K562 (cell line): Measurements from ENCODE around the gene UBALD2.

Experiments
- BMI1 ChIP-seq: fragments of 150-350 bp; IDR thresholded peaks from 2 replicates; pipeline ENCODE4 v1.6.1; 2014; ENCODE audit warnings: low read length
- CBX5 ChIP-seq: IDR thresholded peaks from 2 replicates; pipeline ENCODE4 v1.6.1; 2014; ENCODE audit warnings: low read depth, borderline replicate concordance
- KAT8 ChIP-seq: fragments of 450-650 bp; IDR thresholded peaks from 2 replicates; pipeline ENCODE4 v1.6.1; 2016; ENCODE audit warnings: low read depth, mild to moderate bottlenecking
- MXI1 ChIP-seq: IDR thresholded peaks from 2 replicates; pipeline ENCODE4 v1.6.1; 2011; ENCODE audit warnings: low read depth, mild to moderate bottlenecking, improper control_type of control experiment, low read length
- NBN ChIP-seq: fragments of 450-650 bp; IDR thresholded peaks from 2 replicates; pipeline ENCODE4 v1.6.1; 2016; ENCODE audit warnings: low read depth, mild to moderate bottlenecking
- NCOA6 ChIP-seq: fragments of 450-650 bp; IDR thresholded peaks from 2 replicates; pipeline ENCODE4 v1.6.1; 2017; ENCODE audit warnings: mild to moderate bottlenecking
- POLR2A ChIP-seq: fragments of 450-650 bp; conservative IDR thresholded peaks from 2 replicates; pipeline ENCODE4 v1.6.1; 2016
- POLR2AphosphoS5 ChIP-seq: IDR thresholded peaks from 2 replicates; pipeline ENCODE4 v1.6.1; 2011; ENCODE audit warnings: mild to moderate bottlenecking, low read depth, low read length, moderate library complexity; ENCODE audit not compliant: control insufficient read depth, insufficient read depth
- RAD21 ChIP-seq, 2 experiments: fragments of 250-450 bp in 1 of 2; fragments of 450-650 bp in 1 of 2; sonication (Bioruptor Pico) in 1 of 2; formaldehyde crosslinking in 1 of 2; IDR thresholded peaks in 1 of 2; conservative IDR thresholded peaks in 1 of 2; 2 replicates each; pipeline versions ENCODE4 v1.4.0 to v1.8.0; 2020 to 2022; ENCODE audit warnings: mild to moderate bottlenecking in 2 of 2, moderate library complexity in 1 of 2
- SAP30 ChIP-seq: fragments of 200-600 bp; sonication (generic); IDR thresholded peaks from 2 replicates; pipeline ENCODE4 v1.6.1; 2012; ENCODE audit warnings: borderline replicate concordance, low read depth, mild to moderate bottlenecking, moderate library complexity, low read length, control low read depth, inconsistent platforms; ENCODE audit not compliant: insufficient read depth, poor library complexity, severe bottlenecking
- TAF1 ChIP-seq: IDR thresholded peaks from 2 replicates; pipeline ENCODE4 v1.6.1; 2011; ENCODE audit warnings: mild to moderate bottlenecking, low read length, moderate library complexity; ENCODE audit not compliant: insufficient read depth, control insufficient read depth, severe bottlenecking; ENCODE audit errors: extremely low read depth
- TGIF2 ChIP-seq: sonication (generic); formaldehyde crosslinking; IDR thresholded peaks from 2 replicates; pipeline ENCODE4 v1.8.1; 2022; ENCODE audit warnings: mild to moderate bottlenecking, missing genetic modification reagents, moderate library complexity
- TF ChIP-seq, protein P1 (sequence below), 3 experiments: IDR thresholded peaks in 2 of 3; conservative IDR thresholded peaks in 1 of 3; 2 replicates each; pipeline ENCODE4 v1.5.1; 2011 to 2012; ENCODE audit warnings: low read length in 3 of 3, mild to moderate bottlenecking in 3 of 3, control low read depth in 2 of 3, improper control_type of control experiment in 1 of 3, inconsistent platforms in 1 of 3, low read depth in 1 of 3, mixed read lengths in 1 of 3, moderate library complexity in 1 of 3; ENCODE audit not compliant: insufficient read depth in 2 of 3
- TF ChIP-seq, protein P2 (sequence below), 2 experiments: fragments of 450-650 bp in 1 of 2; sonication (generic) in 1 of 2; formaldehyde crosslinking in 1 of 2; IDR thresholded peaks in 1 of 2; conservative IDR thresholded peaks in 1 of 2; 2 replicates each; pipeline versions ENCODE4 v1.6.1 to v1.8.1; 2016 to 2023; ENCODE audit warnings: mild to moderate bottlenecking in 2 of 2, moderate library complexity in 2 of 2, inconsistent platforms in 1 of 2, missing genetic modification reagents in 1 of 2

- TF ChIP-seq MXI1, result no peak
- TF ChIP-seq TAF1, result no peak
- TF ChIP-seq, protein P1, sequence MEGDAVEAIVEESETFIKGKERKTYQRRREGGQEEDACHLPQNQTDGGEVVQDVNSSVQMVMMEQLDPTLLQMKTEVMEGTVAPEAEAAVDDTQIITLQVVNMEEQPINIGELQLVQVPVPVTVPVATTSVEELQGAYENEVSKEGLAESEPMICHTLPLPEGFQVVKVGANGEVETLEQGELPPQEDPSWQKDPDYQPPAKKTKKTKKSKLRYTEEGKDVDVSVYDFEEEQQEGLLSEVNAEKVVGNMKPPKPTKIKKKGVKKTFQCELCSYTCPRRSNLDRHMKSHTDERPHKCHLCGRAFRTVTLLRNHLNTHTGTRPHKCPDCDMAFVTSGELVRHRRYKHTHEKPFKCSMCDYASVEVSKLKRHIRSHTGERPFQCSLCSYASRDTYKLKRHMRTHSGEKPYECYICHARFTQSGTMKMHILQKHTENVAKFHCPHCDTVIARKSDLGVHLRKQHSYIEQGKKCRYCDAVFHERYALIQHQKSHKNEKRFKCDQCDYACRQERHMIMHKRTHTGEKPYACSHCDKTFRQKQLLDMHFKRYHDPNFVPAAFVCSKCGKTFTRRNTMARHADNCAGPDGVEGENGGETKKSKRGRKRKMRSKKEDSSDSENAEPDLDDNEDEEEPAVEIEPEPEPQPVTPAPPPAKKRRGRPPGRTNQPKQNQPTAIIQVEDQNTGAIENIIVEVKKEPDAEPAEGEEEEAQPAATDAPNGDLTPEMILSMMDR (IDR thresholded peaks at IDR 0.05 in 2 of 3, conservative IDR thresholded peaks at IDR 0.05 in 1 of 3; ENCODE audit: insufficient read depth in 2 of 3, low read depth in 1 of 3, low read length in 3 of 3), result no peak
- TF ChIP-seq CBX5, result no peak
- TF ChIP-seq SAP30, result no peak
- TF ChIP-seq TGIF2 (CRISPR knock-in tag), result no peak
- no peak for TF ChIP-seq NBN
- TF ChIP-seq, protein P2, sequence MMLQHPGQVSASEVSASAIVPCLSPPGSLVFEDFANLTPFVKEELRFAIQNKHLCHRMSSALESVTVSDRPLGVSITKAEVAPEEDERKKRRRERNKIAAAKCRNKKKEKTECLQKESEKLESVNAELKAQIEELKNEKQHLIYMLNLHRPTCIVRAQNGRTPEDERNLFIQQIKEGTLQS (IDR thresholded peaks at IDR 0.05), result no peak
- TF ChIP-seq, protein P2 (CRISPR knock-in tag; conservative IDR thresholded peaks at IDR 0.05), result no peak
- TF ChIP-seq POLR2AphosphoS5, result no peak
- no peak for TF ChIP-seq RAD21 (CRISPR knock-in tag; conservative IDR thresholded peaks at IDR 0.05 in 1 of 2, IDR thresholded peaks at IDR 0.05 in 1 of 2)
- no peak for TF ChIP-seq POLR2A
- TF ChIP-seq BMI1, result no peak
- no peak for TF ChIP-seq KAT8
- TF ChIP-seq NCOA6, result no peak
Measured at GRCh38 chr17:76238847-76239537, 26.2 kb upstream of the UBALD2 start.
